ENCODE data around the gene DIAPH3. TPM values are rescaled to one million over a fixed set of nuclear protein-coding genes. Genes with fewer than 3 reads are reported as not detected.

The DIAPH3 gene
- polyA plus RNA-seq, 3 donors = 0.04 to 0.09 TPM; not detected in 1

DNA sequence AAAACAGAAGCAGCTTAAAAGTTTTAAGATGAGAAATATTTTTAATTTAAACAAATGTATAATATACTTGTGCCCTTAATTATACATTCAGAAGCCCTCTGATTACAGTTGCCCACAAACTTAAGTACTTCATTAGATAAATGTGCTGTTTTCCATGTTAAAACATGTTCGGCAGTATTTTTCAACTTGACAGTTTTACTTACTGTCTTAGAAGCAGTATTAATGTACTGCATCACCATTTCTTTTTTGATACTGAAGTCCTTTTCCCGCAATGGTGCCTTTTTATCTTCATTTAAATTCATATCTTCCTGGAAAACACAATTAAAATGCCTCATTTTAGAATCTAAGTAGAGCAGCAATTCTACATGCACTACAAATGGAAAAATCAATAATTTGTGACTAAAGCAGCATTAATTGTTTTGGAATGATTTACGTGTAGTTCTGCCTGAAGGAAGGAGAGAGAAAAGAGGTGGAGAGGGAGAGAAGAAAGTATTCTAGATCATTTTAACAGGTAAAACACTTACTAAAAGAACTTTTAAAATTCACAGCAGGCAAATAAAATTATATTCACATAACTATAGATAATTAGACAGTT lies 70.2 kb downstream of the DIAPH3 start:
- Histone ChIP-seq H3K27ac (ENCODE audit: low read depth in 1 of 2, low read length in 2 of 2) (no peak overlapping the region), H3K4me3 (replicated peaks in 1 of 3; ENCODE audit: low read depth in 2 of 3, low read length in 3 of 3) (no peak overlapping the region), H3K4me1 (ENCODE audit: control insufficient read depth in 1 of 2, insufficient read depth in 2 of 2, low read length in 2 of 2) (no peaks in the 10 kb centered on the region), H3K27me3 (ENCODE audit: control insufficient read depth in 2 of 2, insufficient read depth in 2 of 2, low read length in 2 of 2) (no peaks in the 10 kb centered on the region), H2AFZ (ENCODE audit: insufficient read depth, low read depth, low read length, poor library complexity, severe bottlenecking) (no peak overlapping the region), H4K20me1 (ENCODE audit: insufficient read depth, low read length) (no peaks in the 10 kb centered on the region), H3K79me2 (ENCODE audit: insufficient read depth, low read length) (no peaks in the 10 kb centered on the region), H3K4me2 (replicated peaks; ENCODE audit: extremely low read depth, low read length, poor library complexity, severe bottlenecking) (no peak overlapping the region), H3K9me3 (replicated peaks in 1 of 2; ENCODE audit: control insufficient read depth in 1 of 2, insufficient read depth in 1 of 2, low read length in 2 of 2) (peaks cover 0 to 2% of the 10 kb centered on the region in 2 donors), H3K36me3 (replicated peaks in 1 of 2; ENCODE audit: control insufficient read depth in 1 of 2, insufficient read depth in 2 of 2, low read length in 2 of 2) (no peaks in the 10 kb centered on the region), H3K9ac (ENCODE audit: insufficient read depth, low read length, poor library complexity, severe bottlenecking) (no peak overlapping the region)
- H3K9me3 Mint-ChIP-seq = peaks cover 0 to 5% (median 2%) of the 10 kb centered on the region in 7 donors
- H3K4me3 Mint-ChIP-seq = no peak overlapping the region
- TF ChIP-seq, protein P1, sequence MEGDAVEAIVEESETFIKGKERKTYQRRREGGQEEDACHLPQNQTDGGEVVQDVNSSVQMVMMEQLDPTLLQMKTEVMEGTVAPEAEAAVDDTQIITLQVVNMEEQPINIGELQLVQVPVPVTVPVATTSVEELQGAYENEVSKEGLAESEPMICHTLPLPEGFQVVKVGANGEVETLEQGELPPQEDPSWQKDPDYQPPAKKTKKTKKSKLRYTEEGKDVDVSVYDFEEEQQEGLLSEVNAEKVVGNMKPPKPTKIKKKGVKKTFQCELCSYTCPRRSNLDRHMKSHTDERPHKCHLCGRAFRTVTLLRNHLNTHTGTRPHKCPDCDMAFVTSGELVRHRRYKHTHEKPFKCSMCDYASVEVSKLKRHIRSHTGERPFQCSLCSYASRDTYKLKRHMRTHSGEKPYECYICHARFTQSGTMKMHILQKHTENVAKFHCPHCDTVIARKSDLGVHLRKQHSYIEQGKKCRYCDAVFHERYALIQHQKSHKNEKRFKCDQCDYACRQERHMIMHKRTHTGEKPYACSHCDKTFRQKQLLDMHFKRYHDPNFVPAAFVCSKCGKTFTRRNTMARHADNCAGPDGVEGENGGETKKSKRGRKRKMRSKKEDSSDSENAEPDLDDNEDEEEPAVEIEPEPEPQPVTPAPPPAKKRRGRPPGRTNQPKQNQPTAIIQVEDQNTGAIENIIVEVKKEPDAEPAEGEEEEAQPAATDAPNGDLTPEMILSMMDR (IDR thresholded peaks at IDR 0.05) = no peak
- H3K4me1 Mint-ChIP-seq = no peaks in the 10 kb centered on the region
- H3K27me3 Mint-ChIP-seq (ENCODE audit: low read depth in 3 of 3) = no peaks in the 10 kb centered on the region
- no peak for DNase-seq
- peaks cover 19 to 23% of the 10 kb centered on the region in 2 donors for H3K36me3 Mint-ChIP-seq
- intact Hi-C loops (cut with micrococcal nuclease) = no loop called here
- no CpG with 5 or more reads among the region's 3 CpGs for WGBS (ENCODE audit: insufficient coverage)
- H3K27ac Mint-ChIP-seq = no peak overlapping the region

GRCh38 chr13:60091573-60091972 lies 72.2 kb downstream of the DIAPH3 start:
- Mint-ChIP-seq H3K36me3 (peaks cover 17 to 22% of the 10 kb centered on the region in 2 donors), H3K4me1 (no peaks in the 10 kb centered on the region), H3K27ac (no peak overlapping the region), H3K9me3 (peaks cover 0 to 5% (median 2%) of the 10 kb centered on the region in 7 donors), H3K27me3 (ENCODE audit: low read depth in 3 of 3) (no peaks in the 10 kb centered on the region), H3K4me3 (no peak overlapping the region)
- H3K9me3 ChIP-seq (replicated peaks in 1 of 2; ENCODE audit: control insufficient read depth in 1 of 2, insufficient read depth in 1 of 2, low read length in 2 of 2) = no peaks in the 10 kb centered on the region
- H3K27me3 ChIP-seq (ENCODE audit: control insufficient read depth in 2 of 2, insufficient read depth in 2 of 2, low read length in 2 of 2) = no peaks in the 10 kb centered on the region
- no peak overlapping the region for H3K27ac ChIP-seq (ENCODE audit: low read depth in 1 of 2, low read length in 2 of 2)
- DNase-seq = no peak
- H3K79me2 ChIP-seq (ENCODE audit: insufficient read depth, low read length) = no peaks in the 10 kb centered on the region
- H3K4me2 ChIP-seq (replicated peaks; ENCODE audit: extremely low read depth, low read length, poor library complexity, severe bottlenecking) = no peak overlapping the region
- no peak overlapping the region for H2AFZ ChIP-seq (ENCODE audit: insufficient read depth, low read depth, low read length, poor library complexity, severe bottlenecking)
- no peak overlapping the region for H3K4me3 ChIP-seq (replicated peaks in 1 of 3; ENCODE audit: low read depth in 2 of 3, low read length in 3 of 3)
- 96% methylated on average over 2 of the region's 2 CpGs for WGBS (ENCODE audit: insufficient coverage)
- no peaks in the 10 kb centered on the region for H3K4me1 ChIP-seq (ENCODE audit: control insufficient read depth in 1 of 2, insufficient read depth in 2 of 2, low read length in 2 of 2)
- H3K9ac ChIP-seq (ENCODE audit: insufficient read depth, low read length, poor library complexity, severe bottlenecking) = no peak overlapping the region
- no peaks in the 10 kb centered on the region for H3K36me3 ChIP-seq (replicated peaks in 1 of 2; ENCODE audit: control insufficient read depth in 1 of 2, insufficient read depth in 2 of 2, low read length in 2 of 2)
- H4K20me1 ChIP-seq (ENCODE audit: insufficient read depth, low read length) = no peaks in the 10 kb centered on the region
- TF ChIP-seq, protein P1 (IDR thresholded peaks at IDR 0.05) = no peak
- intact Hi-C loops (cut with micrococcal nuclease) = no loop called here

All from CD14-positive monocyte (primary cell).